ENCODE data around the gene DUSP2.

DNA sequence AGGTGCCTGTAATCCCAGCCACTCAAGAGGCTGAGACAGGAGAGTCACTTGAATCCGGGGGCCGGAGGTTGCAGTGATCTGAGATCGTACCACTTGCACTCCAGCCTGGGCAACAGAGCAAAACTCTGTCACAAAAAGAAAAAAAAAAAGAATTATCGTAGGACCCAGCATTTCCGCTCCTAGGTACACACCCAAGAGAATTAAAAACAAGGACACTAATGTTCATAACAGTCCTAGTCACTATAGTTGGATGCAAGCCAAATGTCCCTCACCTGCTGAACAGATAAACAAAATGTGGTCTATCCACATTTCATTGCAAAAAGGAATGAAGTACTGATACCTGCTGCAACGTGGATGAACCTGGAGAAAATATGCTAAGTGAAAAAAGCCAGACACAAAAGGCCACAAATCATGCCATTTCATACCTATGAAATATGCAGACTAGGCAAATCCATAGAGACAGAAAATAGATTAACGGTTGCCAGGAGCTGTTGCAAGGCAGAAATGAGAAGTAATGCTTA lies 50.1 kb downstream of the DUSP2 start:
- TF ChIP-seq, protein P1, sequence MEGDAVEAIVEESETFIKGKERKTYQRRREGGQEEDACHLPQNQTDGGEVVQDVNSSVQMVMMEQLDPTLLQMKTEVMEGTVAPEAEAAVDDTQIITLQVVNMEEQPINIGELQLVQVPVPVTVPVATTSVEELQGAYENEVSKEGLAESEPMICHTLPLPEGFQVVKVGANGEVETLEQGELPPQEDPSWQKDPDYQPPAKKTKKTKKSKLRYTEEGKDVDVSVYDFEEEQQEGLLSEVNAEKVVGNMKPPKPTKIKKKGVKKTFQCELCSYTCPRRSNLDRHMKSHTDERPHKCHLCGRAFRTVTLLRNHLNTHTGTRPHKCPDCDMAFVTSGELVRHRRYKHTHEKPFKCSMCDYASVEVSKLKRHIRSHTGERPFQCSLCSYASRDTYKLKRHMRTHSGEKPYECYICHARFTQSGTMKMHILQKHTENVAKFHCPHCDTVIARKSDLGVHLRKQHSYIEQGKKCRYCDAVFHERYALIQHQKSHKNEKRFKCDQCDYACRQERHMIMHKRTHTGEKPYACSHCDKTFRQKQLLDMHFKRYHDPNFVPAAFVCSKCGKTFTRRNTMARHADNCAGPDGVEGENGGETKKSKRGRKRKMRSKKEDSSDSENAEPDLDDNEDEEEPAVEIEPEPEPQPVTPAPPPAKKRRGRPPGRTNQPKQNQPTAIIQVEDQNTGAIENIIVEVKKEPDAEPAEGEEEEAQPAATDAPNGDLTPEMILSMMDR (IDR thresholded peaks at IDR 0.05) = no peak
- no peak for TF ChIP-seq ZFX (IDR thresholded peaks at IDR 0.05; ENCODE audit: borderline replicate concordance)
